K562 (cell line): ENCODE data around the gene GRWD1. TPM values are rescaled to one million over a fixed set of nuclear protein-coding genes. Genes with fewer than 3 reads are reported as not detected.

Source experiments
- ATAC-seq: fragments of 200-7000 bp; cut with Tn5 transposase; 3 replicates; pipeline ENCODE4 v1.9.1; 2020; ENCODE audit warnings: moderate library complexity
- BruUV-seq: library from RNA; stranded (reverse); fragments of 400-500 nt; replicated peaks from 2 replicates; lab custom pipeline; 2021; lab: Mats Ljungman, UMichigan
- CTCF ChIA-PET: fragments of 300-600 bp; formaldehyde crosslinking; extraction: SDS; loops from one replicate; lab custom pipeline; 2021; ENCODE audit warnings: low intra/inter-chr PET ratio; lab: Yijun Ruan, JAX
- POLR2A ChIA-PET: fragments of 300-600, 350-650 bp; sonication (Branson Sonifier 250); formaldehyde crosslinking; extraction: SDS; loops from one replicate; lab custom pipeline; 2021; ENCODE audit warnings: antibody characterized with exemption, inconsistent platforms; lab: Yijun Ruan, JAX
- DNase-seq, 4 experiments: peaks; one replicate each; pipeline versions ENCODE4 v3.0.0 to v3.0.0-alpha.2; 2011 to 2018; ENCODE audit warnings: low spot score in 3 of 4, mixed read lengths in 3 of 4; ENCODE audit errors: extremely low read depth in 1 of 4
- FAIRE-seq: peaks from 2 replicates; lab custom pipeline; 2011; peaks lifted over from hg19 to GRCh38; lab: Jason Lieb, UNC
- H2AFZ ChIP-seq: 2 replicates; pipeline ENCODE4 v1.6.0; 2011; ENCODE audit warnings: low read depth, low read length, control low read depth, inconsistent platforms
- H3K27ac ChIP-seq: fragments of 200-600 bp; 3 replicates; pipeline ENCODE4 v1.8.0; 2011; ENCODE audit warnings: low read depth, mild to moderate bottlenecking, control low read depth, inconsistent platforms, low read length, moderate library complexity, mixed read lengths; ENCODE audit errors: extremely low read depth
- H3K27me3 ChIP-seq, 2 experiments: fragments of 300-600 bp in 1 of 2; 2 replicates in 1 of 2; 3 replicates in 1 of 2; pipeline versions ENCODE4 v1.6.0 to v1.8.0; 2011; ENCODE audit warnings: inconsistent platforms in 2 of 2, low read length in 2 of 2, mild to moderate bottlenecking in 1 of 2, mixed read lengths in 1 of 2, moderate library complexity in 1 of 2; ENCODE audit not compliant: control insufficient read depth in 2 of 2, insufficient read depth in 2 of 2
- H3K36me3 ChIP-seq: fragments of 300-600 bp; 3 replicates; pipeline ENCODE4 v1.8.0; 2011; ENCODE audit warnings: mild to moderate bottlenecking, low read length, inconsistent platforms; ENCODE audit not compliant: control insufficient read depth, insufficient read depth
- H3K4me1 ChIP-seq, 2 experiments: fragments of 200-600 bp in 1 of 2; replicated peaks in 1 of 2; 2 replicates in 1 of 2; 3 replicates in 1 of 2; pipeline versions ENCODE4 v1.5.1 to v1.8.0; 2011; ENCODE audit warnings: inconsistent platforms in 2 of 2, low read length in 2 of 2, mild to moderate bottlenecking in 1 of 2, mixed read lengths in 1 of 2, moderate library complexity in 1 of 2; ENCODE audit not compliant: control insufficient read depth in 2 of 2, insufficient read depth in 2 of 2
- H3K4me2 ChIP-seq: 2 replicates; pipeline ENCODE4 v1.6.1; 2011; ENCODE audit warnings: low read length, control low read depth, inconsistent platforms, mixed read lengths; ENCODE audit not compliant: insufficient read depth
- H3K4me3 ChIP-seq: fragments of 200-600 bp; sonication (generic), shearing (Covaris generic); 2 replicates; pipeline ENCODE4 v1.5.1; 2016; ENCODE audit warnings: control low read depth, inconsistent platforms
- H3K79me2 ChIP-seq: fragments of 200-600 bp; 3 replicates; pipeline ENCODE4 v1.8.0; 2011; ENCODE audit warnings: low read length, inconsistent platforms; ENCODE audit not compliant: control insufficient read depth, insufficient read depth
- H3K9ac ChIP-seq, 2 experiments: 2 replicates each; pipeline versions ENCODE4 v1.6.0 to v1.6.1; 2011; ENCODE audit warnings: low read depth in 2 of 2, low read length in 2 of 2, control low read depth in 1 of 2, inconsistent platforms in 1 of 2, mild to moderate bottlenecking in 1 of 2, mixed read lengths in 1 of 2; ENCODE audit not compliant: insufficient read depth in 1 of 2
- H3K9me1 ChIP-seq: one replicate; pipeline ENCODE4 v1.6.0; 2011; ENCODE audit warnings: inconsistent platforms, mild to moderate bottlenecking, low read length, moderate library complexity; ENCODE audit not compliant: control insufficient read depth, insufficient read depth
- H3K9me3 ChIP-seq: replicated peaks from 2 replicates; pipeline ENCODE4 v1.5.1; 2011; ENCODE audit warnings: low read depth, low read length, inconsistent platforms; ENCODE audit not compliant: control insufficient read depth, insufficient read depth
- H4K20me1 ChIP-seq: replicated peaks from 2 replicates; pipeline ENCODE4 v1.6.1; 2011; ENCODE audit warnings: low read length, inconsistent platforms, mixed read lengths; ENCODE audit not compliant: control insufficient read depth, insufficient read depth
- RBFOX2 ChIP-seq: fragments of 200-400 bp; formaldehyde crosslinking; IDR thresholded peaks from 2 replicates; pipeline ENCODE4 v1.6.1; 2017; ENCODE audit warnings: low read depth, mild to moderate bottlenecking, low read length, moderate library complexity
- RBM22 ChIP-seq: fragments of 200-400 bp; formaldehyde crosslinking; IDR thresholded peaks from 2 replicates; pipeline ENCODE4 v1.6.1; 2018; ENCODE audit warnings: low read length, low read depth; ENCODE audit not compliant: poor library complexity, severe bottlenecking
- ZNF274 ChIP-seq: IDR thresholded peaks from 2 replicates; pipeline ENCODE4 v1.6.1; 2011; ENCODE audit warnings: low read depth, mild to moderate bottlenecking, low read length, moderate library complexity, borderline replicate concordance
- ZNF586 ChIP-seq: fragments of 450-650 bp; formaldehyde crosslinking; conservative IDR thresholded peaks from 2 replicates; pipeline ENCODE4 v1.4.0; 2020; ENCODE audit warnings: mild to moderate bottlenecking, moderate library complexity
- WGBS: fragments of 100-300 bp; shearing (Covaris generic); methylation state at CpG from one replicate; pipeline ENCODE4 v1.1.6; 2016; ENCODE audit warnings: low coverage, mixed read lengths; ENCODE audit not compliant: insufficient coverage; ENCODE audit errors: missing lambda C conversion rate; 5-methylcytosine and 5-hydroxymethylcytosine counted together
- in situ Hi-C: fragments of 300-500 bp; cut with MboI; formaldehyde crosslinking; loops from 4 replicates; pipeline ENCODE4 v1.15.0; 2018; ENCODE audit warnings: inconsistent platforms, mixed read lengths
- intact Hi-C: fragments of 100-400 bp; cut with micrococcal nuclease; formaldehyde crosslinking; loops from 2 replicates; pipeline ENCODE4 v1.14.2; 2022
- polyA plus RNA-seq, 8 experiments: library from polyadenylated mRNA; depleted of rRNA in 4 of 8; stranded (reverse) in 5 of 8; unstranded in 3 of 8; fragments of >200 nt; fragmentation: Nextera tagmentation in 2 of 8; fragmentation: Illumina TruSeq in 1 of 8; extraction: Ambion mirVana in 2 of 8; extraction: Trizol in 1 of 8; gene quantifications; 2 replicates each; pipeline versions ENCODE4 v1.2.1 to v1.2.3, GENCODE V29; 2011 to 2014; ENCODE audit warnings: inconsistent platforms in 1 of 8, missing spikeins in 1 of 8
- total RNA-seq, 7 experiments: library from RNA; depleted of rRNA in 6 of 7; stranded (reverse); fragments of >200 nt in 6 of 7; fragmentation: Illumina TruSeq in 2 of 7; extraction: Trizol in 2 of 7; gene quantifications; 2 replicates each; pipeline versions ENCODE4 v1.2.1 to v1.2.3, GENCODE V29; 2011 to 2021; ENCODE audit warnings: low replicate concordance in 1 of 7

Gene GRWD1
- total and polyA plus RNA-seq, 9 of the 15 experiments (the other 6 are each of a cell fraction or from before 2014, with no cell fraction given), result 1.5 to 87.2 (median 24.5) TPM

GRCh38 chr19:48450441-48450840 is 4.7 kb downstream of the GRWD1 start:
- Histone ChIP-seq H3K36me3 (peaks cover 89% of the 10 kb centered on the region), H3K9me3 (no peaks in the 10 kb centered on the region), H3K27ac (no peak overlapping the region), H3K4me2 (no peak overlapping the region), H3K9me1 (no peaks in the 10 kb centered on the region), H3K4me1 (peaks cover 4 to 31% of the 10 kb centered on the region in 2 experiments; a peak in 3 of 5 replicates), H3K4me3 (no peak overlapping the region), H3K27me3 (no peaks in the 10 kb centered on the region), H2AFZ (no peak overlapping the region), H3K9ac (peak overlapping the region in 1 of 2 experiments; percentile 43; a peak in 1 of 4 replicates), H3K79me2 (peaks cover 39% of the 10 kb centered on the region), H4K20me1 (peaks cover 1% of the 10 kb centered on the region)
- ChIA-PET POLR2A (interaction anchor here (0.7 kb wide), 1 partner anchor 57 kb away, joined by 3 read pairs; the partner anchor contains the start of gene GRIN2D), CTCF (no interaction called here)
- 96% methylated on average over 23 of the region's 23 CpGs for WGBS
- intact Hi-C loops (no loop called here), in situ Hi-C loops (no loop called here)
- no peak for FAIRE-seq
- no peak for ATAC-seq
- no TSS peak for BruUV-seq
- DNase-seq, result no peak
- peak; percentile 67; the same call in 1 of the 2 replicates for TF ChIP-seq RBFOX2
- TF ChIP-seq RBM22, result peak; percentile 23
- no peak for TF ChIP-seq ZNF586

GRCh38 chr19:48450863-48451262 is 5.1 kb downstream of the GRWD1 start:
- Histone ChIP-seq H3K27me3 (no peaks in the 10 kb centered on the region), H3K9me1 (no peaks in the 10 kb centered on the region), H3K79me2 (peaks cover 41% of the 10 kb centered on the region), H3K9ac (0 out of 4 replicates have a peak overlapping the region, but pooled peaks of 1 of the 2 experiments have one; percentile 43), H3K27ac (no peak overlapping the region), H4K20me1 (peaks cover 6% of the 10 kb centered on the region), H3K36me3 (peaks cover 93% of the 10 kb centered on the region), H3K9me3 (no peaks in the 10 kb centered on the region), H3K4me3 (no peak overlapping the region), H2AFZ (no peak overlapping the region), H3K4me1 (peaks cover 4 to 35% of the 10 kb centered on the region in 2 experiments; a peak in 3 of 5 replicates), H3K4me2 (no peak overlapping the region)
- ATAC-seq, result no peak
- in situ Hi-C loops (no loop called here), intact Hi-C loops (no loop called here)
- 93% methylated on average over 14 of the region's 15 CpGs for WGBS
- no peak for DNase-seq
- FAIRE-seq, result no peak
- no peak for TF ChIP-seq ZNF274
- ChIA-PET CTCF (no interaction called here), POLR2A (interaction anchor here (0.6 to 0.8 kb wide), 2 partner anchors 11 kb away, joined by 3 read pairs; no protein-coding TSS in a partner anchor)
- BruUV-seq, result no TSS peak
